Islet of Langerhans (tissue), 1 donor: ENCODE data around the gene RORB.

Experiments
- FAIRE-seq: peaks from one replicate; lab custom pipeline; 2011; peaks lifted over from hg19 to GRCh38; lab: Jason Lieb, UNC

Gene RORB

DNA sequence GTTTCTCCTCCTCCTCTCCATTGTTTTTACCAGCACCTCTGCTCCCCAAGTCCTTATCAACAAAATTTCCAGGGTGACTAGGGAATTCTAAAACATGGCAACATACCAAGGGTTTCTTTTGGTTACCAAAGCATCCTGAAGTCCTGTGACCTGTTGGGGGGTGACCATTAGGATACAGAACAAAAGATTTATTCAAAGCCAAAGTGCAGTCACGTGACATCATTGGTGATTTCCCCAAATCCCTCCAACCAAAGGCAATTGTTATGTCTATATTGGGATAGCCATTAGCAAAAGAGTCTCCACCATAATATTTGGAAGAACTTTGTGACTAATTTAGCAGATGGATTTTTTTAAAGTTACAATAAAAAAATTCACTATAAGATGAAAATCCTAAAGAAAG lies 222.2 kb downstream of the RORB start:
- no peak for FAIRE-seq

DNA sequence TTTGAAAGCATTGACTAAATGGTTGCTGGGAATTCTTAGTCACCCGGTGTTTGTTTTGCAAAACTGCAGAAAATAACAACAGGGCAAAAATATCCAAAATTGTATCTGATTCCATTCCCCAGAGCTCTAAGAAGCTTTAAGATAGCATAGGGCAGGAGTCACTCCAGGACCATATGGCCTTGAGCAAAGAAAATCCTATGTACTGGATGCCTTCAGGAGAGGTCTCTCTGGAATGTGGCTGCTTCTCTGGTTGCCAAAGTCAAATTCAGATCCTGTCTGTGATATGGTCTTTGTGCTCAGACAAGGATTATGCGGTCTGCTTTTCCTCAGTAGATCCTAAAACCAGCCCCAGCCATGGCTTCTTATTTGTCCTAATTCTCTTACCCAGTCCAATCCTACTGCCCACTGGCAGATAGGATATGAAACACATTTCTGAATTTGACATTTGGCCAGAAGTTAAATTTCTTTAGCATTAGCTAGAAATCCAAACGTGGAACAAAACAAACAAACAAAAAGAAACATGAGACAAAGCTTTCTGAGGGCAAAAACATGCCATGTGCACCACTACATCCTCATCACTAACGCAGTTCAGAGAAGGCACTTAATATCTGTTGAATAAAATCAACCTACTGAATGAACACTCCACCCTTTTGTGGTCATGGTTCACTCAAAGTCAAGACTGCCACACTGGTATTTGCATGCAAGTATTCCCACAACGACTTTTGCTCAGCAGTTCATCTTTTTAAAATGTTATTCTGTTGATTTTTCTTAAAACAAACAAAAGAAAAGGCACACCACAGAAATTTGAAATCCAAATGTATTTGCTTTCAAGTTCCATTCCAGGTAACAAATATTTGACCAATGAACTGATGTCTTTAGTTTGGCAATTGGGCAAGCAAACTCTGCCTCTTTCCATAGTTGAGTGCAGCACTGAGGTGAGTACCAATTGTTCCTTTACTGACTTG lies 224.8 kb downstream of the RORB start:
- no peak for FAIRE-seq

DNA sequence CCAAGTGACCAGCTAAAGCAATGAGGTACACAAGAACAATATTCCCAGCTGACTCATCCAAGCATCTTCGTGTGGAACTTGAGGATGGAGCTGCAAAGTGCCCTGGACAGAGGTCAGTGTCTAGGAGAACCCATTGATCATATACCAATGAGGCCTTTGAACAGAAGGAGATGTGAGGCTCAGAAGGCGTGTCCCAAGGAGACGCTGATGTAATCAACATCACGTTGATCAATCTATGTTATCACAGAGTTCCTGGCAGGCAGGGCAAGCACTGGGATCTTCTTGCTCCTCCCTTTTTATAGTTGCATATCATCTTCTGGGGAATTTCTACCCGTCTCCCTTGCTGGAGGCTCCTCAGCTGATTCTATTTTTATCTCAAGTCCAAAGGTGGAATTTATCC lies 227.2 kb downstream of the RORB start:
- no peak for FAIRE-seq

DNA sequence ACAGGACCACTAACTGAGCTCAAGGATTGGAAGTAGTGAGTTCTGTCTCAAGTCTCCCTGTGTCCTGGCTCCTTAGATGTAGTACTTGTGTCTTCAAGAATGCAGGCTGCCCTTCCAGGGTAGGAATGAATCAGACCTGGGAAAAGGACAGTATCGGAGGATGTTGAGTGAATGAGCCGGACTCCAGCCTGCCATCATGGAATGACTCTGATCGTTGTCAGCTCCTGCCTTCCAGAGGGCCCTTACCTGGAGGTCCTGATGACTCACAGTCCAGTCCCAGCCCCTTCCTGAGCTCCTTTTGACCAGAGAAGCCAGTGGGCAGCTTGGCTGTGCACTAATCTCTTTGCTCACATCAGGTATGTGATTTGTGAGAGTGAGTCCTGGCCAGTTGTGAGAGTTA lies 229.4 kb downstream of the RORB start:
- FAIRE-seq, result no peak

DNA sequence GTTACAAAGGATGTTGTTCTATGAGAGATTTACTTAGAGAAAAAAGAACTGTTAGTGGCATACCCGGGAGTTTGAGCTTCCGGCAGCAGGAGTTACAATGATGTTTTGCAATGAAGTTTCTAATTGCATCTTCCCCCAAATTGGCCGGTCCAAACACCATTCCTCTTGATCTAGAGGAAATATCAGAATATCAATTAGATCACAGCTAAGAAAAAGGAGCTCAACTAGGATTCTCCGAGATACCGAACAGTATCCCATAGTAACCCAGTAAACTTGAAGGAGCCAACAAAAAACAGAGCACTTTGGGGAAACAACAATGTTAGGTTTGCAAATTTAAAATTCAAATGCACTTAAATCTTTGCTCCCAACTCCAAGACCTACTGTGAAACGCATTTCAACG lies 231.0 kb downstream of the RORB start:
- no peak for FAIRE-seq

DNA sequence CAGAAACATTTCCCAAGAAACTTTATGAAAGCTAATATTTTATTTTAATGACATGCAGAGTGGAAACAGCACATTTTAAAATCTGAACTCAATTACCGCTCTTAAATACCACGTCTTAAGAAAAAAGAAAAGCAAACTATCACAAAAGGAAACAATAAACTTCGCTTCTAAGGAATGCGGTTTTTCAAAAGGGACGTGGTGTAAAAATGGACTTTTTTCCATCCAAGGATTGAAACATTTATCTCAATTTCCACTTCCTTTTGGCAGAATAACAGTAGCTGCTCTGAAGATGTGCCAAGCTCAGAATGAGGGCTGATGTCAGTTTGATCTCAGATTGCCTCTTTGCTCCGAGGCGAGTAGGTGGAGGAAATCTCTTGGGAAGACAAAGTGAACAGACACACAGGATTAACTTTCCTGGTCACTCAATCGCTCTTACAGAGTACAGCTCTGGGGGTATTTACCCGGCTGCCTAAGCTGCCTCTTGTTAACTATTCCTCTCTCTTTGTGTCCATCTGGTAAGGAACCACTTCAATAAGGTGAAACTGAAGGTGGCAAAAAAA lies 232.1 kb downstream of the RORB start:
- no peak for FAIRE-seq

DNA sequence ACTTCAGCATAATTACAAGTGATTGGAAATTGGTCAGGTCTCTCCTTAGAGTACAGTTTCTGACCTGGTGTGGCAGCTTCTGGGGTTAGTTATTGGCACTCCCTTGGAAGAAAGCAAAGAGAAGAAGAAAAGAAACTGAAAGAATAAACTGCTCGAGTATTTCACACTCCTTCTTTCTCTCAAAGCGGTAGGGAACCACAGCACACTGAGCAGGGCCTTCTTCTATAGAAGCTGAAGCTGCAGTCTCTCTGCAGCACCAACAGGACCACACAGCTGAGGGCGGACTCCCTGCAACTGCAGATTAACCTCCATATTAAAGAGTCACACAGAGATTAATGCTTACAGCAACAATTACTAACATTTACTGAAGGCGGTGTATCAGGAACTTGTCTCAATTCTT lies 238.6 kb downstream of the RORB start:
- no peak for FAIRE-seq

DNA sequence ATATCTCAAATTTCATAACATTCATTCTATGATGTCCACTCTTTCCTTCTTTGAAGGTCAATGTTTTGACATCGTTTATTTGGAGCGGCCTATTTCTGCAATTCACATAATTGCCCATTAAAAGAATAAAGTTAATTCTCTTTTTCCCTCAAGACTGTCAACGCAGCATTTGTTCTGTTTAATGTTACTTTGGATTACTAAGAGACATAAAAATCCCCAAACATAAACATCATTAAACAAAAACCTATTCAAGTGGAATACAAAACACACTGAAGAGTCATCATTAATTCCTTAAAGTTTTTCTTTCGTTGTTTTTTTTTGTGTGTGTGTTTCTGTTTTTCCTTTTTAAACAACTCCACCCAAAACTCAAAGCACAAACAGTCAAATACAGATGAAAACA lies 239.5 kb downstream of the RORB start:
- no peak for FAIRE-seq

DNA sequence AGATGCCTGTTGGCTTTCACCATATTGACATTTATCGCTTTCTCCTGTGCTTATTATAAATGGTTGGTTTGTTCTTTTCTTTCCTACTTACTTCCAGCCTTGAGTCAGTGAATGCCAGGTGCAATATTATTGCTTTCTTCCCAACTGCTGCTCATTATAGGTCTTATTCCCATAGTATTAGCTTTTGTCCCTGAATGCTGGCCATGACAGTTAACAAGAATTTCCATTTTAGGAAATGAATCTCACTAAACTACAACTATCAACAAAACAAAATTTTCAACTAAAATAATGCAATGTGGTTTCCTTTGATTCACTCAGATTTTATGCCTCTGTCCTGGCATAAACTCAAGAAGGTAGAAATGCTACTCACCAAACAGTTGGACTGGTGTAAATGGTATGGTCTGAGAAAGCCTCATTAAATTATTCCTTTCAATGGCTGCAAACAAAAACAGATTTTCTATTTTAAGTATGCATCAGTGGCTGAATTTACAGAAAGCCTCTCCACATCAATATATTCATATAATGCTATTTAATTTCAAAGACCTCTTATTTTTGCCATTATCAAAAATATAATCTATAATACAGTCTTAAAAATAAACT lies 245.2 kb downstream of the RORB start:
- FAIRE-seq, result no peak
